A549 (cell line): ENCODE results near the gene WIF1.

Experiments
- CTCF ChIP-seq: fragments of >200 bp; sonication (Bioruptor Twin); formaldehyde crosslinking; IDR thresholded peaks from 3 replicates; pipeline ENCODE4 v1.5.1; 2016
- ELK1 ChIP-seq: fragments of 150-350 bp; IDR thresholded peaks from 2 replicates; pipeline ENCODE4 v1.6.1; 2014; ENCODE audit warnings: low read depth, mild to moderate bottlenecking, low read length
- GATA3 ChIP-seq: IDR thresholded peaks from 2 replicates; pipeline ENCODE4 v1.6.1; 2012; ENCODE audit warnings: borderline replicate concordance
- PHF8 ChIP-seq: fragments of 200-600 bp; sonication (generic); IDR thresholded peaks from 2 replicates; pipeline ENCODE4 v1.6.1; 2016; ENCODE audit warnings: low read depth, mild to moderate bottlenecking, antibody characterized with exemption, moderate library complexity, borderline replicate concordance
- RFX5 ChIP-seq: fragments of 450-650 bp; IDR thresholded peaks from 2 replicates; pipeline ENCODE4 v1.7.1; 2014; ENCODE audit warnings: antibody characterized with exemption, mild to moderate bottlenecking, moderate library complexity
- ZFP36 ChIP-seq: fragments of 450-650 bp; IDR thresholded peaks from 2 replicates; pipeline ENCODE4 v1.6.1; 2014; ENCODE audit warnings: borderline replicate concordance; ENCODE audit not compliant: partially characterized antibody

GRCh38 chr12:65152596-65152995 is 31.5 kb upstream of the WIF1 start:
- no peak for TF ChIP-seq PHF8
- TF ChIP-seq CTCF = no peak
- no peak for TF ChIP-seq GATA3
- no peak for TF ChIP-seq RFX5
- TF ChIP-seq ZFP36 = no peak
- no peak for TF ChIP-seq ELK1
